ENCODE measurements around the gene MN1. TPM values are rescaled to one million over a fixed set of nuclear protein-coding genes. Genes with fewer than 3 reads are reported as not detected.

Gene MN1
- total RNA-seq = 0.47 TPM
- 1.4 TPM for polyA plus RNA-seq
- long read RNA-seq, donor 1 = 0 reads
- long read RNA-seq, donor 2, full-length matches to known transcripts = 1 of 1 reads
- long read RNA-seq, donor 2, partial matches to known transcripts = 0 of 1 reads
- long read RNA-seq, donor 2, other reads (novel, unspliced or antisense) = 0 of 1 reads
- long read RNA-seq, donor 3, full-length matches to known transcripts = 1 of 1 reads
- long read RNA-seq, donor 3, partial matches to known transcripts = 0 of 1 reads
- long read RNA-seq, donor 3, other reads (novel, unspliced or antisense) = 0 of 1 reads
- long read RNA-seq, donor 4 = 0 reads
- long read RNA-seq, donor 5, full-length matches to known transcripts = 3 of 3 reads
- long read RNA-seq, donor 5, partial matches to known transcripts = 0 of 3 reads
- long read RNA-seq, donor 5, other reads (novel, unspliced or antisense) = 0 of 3 reads
- long read RNA-seq, donor 6, full-length matches to known transcripts = 1 of 1 reads
- long read RNA-seq, donor 6, partial matches to known transcripts = 0 of 1 reads
- long read RNA-seq, donor 6, other reads (novel, unspliced or antisense) = 0 of 1 reads
- long read RNA-seq, donor 7 = 0 reads
- long read RNA-seq, donor 8 = 0 reads
- long read RNA-seq, donor 9 = 0 reads
- long read RNA-seq, donor 10, full-length matches to known transcripts = 1 of 1 reads
- long read RNA-seq, donor 10, partial matches to known transcripts = 0 of 1 reads
- long read RNA-seq, donor 10, other reads (novel, unspliced or antisense) = 0 of 1 reads

GRCh38 chr22:27801616-27802345 lies at the start of gene MN1:
Gene MN1, minus strand, starts transcription at chr22:27801756. Its CDS starts 1,213 bp downstream, at chr22:27800543.
- Histone ChIP-seq H3K27ac (ENCODE audit: low read depth in 1 of 2, low read length in 1 of 2) (peak within 1 kb of the TSS in 1 of 2 donors; percentile 3), H3K27me3 (ENCODE audit: control insufficient read depth in 2 of 2, insufficient read depth in 1 of 2, low read length in 1 of 2) (peaks cover 37 to 60% of the 10 kb centered on the region in 2 donors), H3K4me3 (ENCODE audit: low read length in 2 of 2) (peak within 1 kb of the TSS; percentile 36 to 59), H3K36me3 (ENCODE audit: control insufficient read depth in 2 of 2, insufficient read depth in 2 of 2, low read length in 1 of 2) (no peaks in the 10 kb centered on the region), H3K9me3 (ENCODE audit: control insufficient read depth in 2 of 2, insufficient read depth in 1 of 2, low read length in 1 of 2) (no peaks in the 10 kb centered on the region), H3K4me1 (ENCODE audit: control insufficient read depth in 2 of 2, insufficient read depth in 2 of 2, low read length in 2 of 2) (peaks cover 4 to 8% of the 10 kb centered on the region in 2 donors)
- under 1% methylated on average over 59 of the region's 59 CpGs for WGBS
- DNase-seq (ENCODE audit: low read depth in 6 of 9, low spot score in 9 of 9) = peak in 6 of 9 donors; percentile 14 to 65 (median 18)

GRCh38 chr22:27850000-27850521 lies 48.5 kb upstream of the MN1 start:
- peaks cover 41 to 52% of the 10 kb centered on the region in 2 donors for H3K36me3 ChIP-seq (ENCODE audit: control insufficient read depth in 2 of 2, insufficient read depth in 2 of 2, low read length in 1 of 2)
- H3K27ac ChIP-seq (ENCODE audit: low read depth in 1 of 2, low read length in 1 of 2) = peak overlapping the region in 1 of 2 donors; percentile 5
- WGBS = 80% methylated on average over 6 of the region's 6 CpGs
- no peaks in the 10 kb centered on the region for H3K4me1 ChIP-seq (ENCODE audit: control insufficient read depth in 2 of 2, insufficient read depth in 2 of 2, low read length in 2 of 2)
- no peaks in the 10 kb centered on the region for H3K9me3 ChIP-seq (ENCODE audit: control insufficient read depth in 2 of 2, insufficient read depth in 1 of 2, low read length in 1 of 2)
- no peak overlapping the region for H3K4me3 ChIP-seq (ENCODE audit: low read length in 2 of 2)
- no peaks in the 10 kb centered on the region for H3K27me3 ChIP-seq (ENCODE audit: control insufficient read depth in 2 of 2, insufficient read depth in 1 of 2, low read length in 1 of 2)
- DNase-seq (ENCODE audit: low read depth in 6 of 9, low spot score in 9 of 9) = no peak

GRCh38 chr22:27848005-27848404 lies 46.4 kb upstream of the MN1 start:
- no peaks in the 10 kb centered on the region for H3K4me1 ChIP-seq (ENCODE audit: control insufficient read depth in 2 of 2, insufficient read depth in 2 of 2, low read length in 2 of 2)
- no peak overlapping the region for H3K4me3 ChIP-seq (ENCODE audit: low read length in 2 of 2)
- no peaks in the 10 kb centered on the region for H3K9me3 ChIP-seq (ENCODE audit: control insufficient read depth in 2 of 2, insufficient read depth in 1 of 2, low read length in 1 of 2)
- H3K36me3 ChIP-seq (ENCODE audit: control insufficient read depth in 2 of 2, insufficient read depth in 2 of 2, low read length in 1 of 2) = peaks cover 31 to 45% of the 10 kb centered on the region in 2 donors
- H3K27ac ChIP-seq (ENCODE audit: low read depth in 1 of 2, low read length in 1 of 2) = no peak overlapping the region
- no peak for DNase-seq (ENCODE audit: low read depth in 6 of 9, low spot score in 9 of 9)
- H3K27me3 ChIP-seq (ENCODE audit: control insufficient read depth in 2 of 2, insufficient read depth in 1 of 2, low read length in 1 of 2) = no peaks in the 10 kb centered on the region
- 95% methylated on average over 1 of the region's 1 CpG for WGBS

- Histone ChIP-seq H3K36me3 (ENCODE audit: control insufficient read depth in 2 of 2, insufficient read depth in 2 of 2, low read length in 1 of 2) (peaks cover 24 to 38% of the 10 kb centered on the region in 2 donors), H3K4me3 (ENCODE audit: low read length in 2 of 2) (no peak overlapping the region)
- WGBS = 94% methylated on average over 9 of the region's 9 CpGs
These were observed 45.4 kb upstream of the MN1 start for GRCh38 chr22:27846910-27847309.

GRCh38 chr22:27846248-27846757 lies 44.7 kb upstream of the MN1 start:
- DNase-seq (ENCODE audit: low read depth in 6 of 9, low spot score in 9 of 9) = no peak
- Histone ChIP-seq H3K36me3 (ENCODE audit: control insufficient read depth in 2 of 2, insufficient read depth in 2 of 2, low read length in 1 of 2) (peaks cover 18 to 33% of the 10 kb centered on the region in 2 donors), H3K4me1 (ENCODE audit: control insufficient read depth in 2 of 2, insufficient read depth in 2 of 2, low read length in 2 of 2) (no peaks in the 10 kb centered on the region), H3K9me3 (ENCODE audit: control insufficient read depth in 2 of 2, insufficient read depth in 1 of 2, low read length in 1 of 2) (no peaks in the 10 kb centered on the region), H3K27ac (ENCODE audit: low read depth in 1 of 2, low read length in 1 of 2) (no peak overlapping the region), H3K4me3 (ENCODE audit: low read length in 2 of 2) (no peak overlapping the region), H3K27me3 (ENCODE audit: control insufficient read depth in 2 of 2, insufficient read depth in 1 of 2, low read length in 1 of 2) (no peaks in the 10 kb centered on the region)
- 96% methylated on average over 5 of the region's 5 CpGs for WGBS

More at GRCh38 chr22:27846910-27847309, 45.4 kb upstream of the MN1 start:
- Histone ChIP-seq H3K9me3 (ENCODE audit: control insufficient read depth in 2 of 2, insufficient read depth in 1 of 2, low read length in 1 of 2) (no peaks in the 10 kb centered on the region), H3K4me1 (ENCODE audit: control insufficient read depth in 2 of 2, insufficient read depth in 2 of 2, low read length in 2 of 2) (no peaks in the 10 kb centered on the region), H3K27me3 (ENCODE audit: control insufficient read depth in 2 of 2, insufficient read depth in 1 of 2, low read length in 1 of 2) (no peaks in the 10 kb centered on the region), H3K27ac (ENCODE audit: low read depth in 1 of 2, low read length in 1 of 2) (no peak overlapping the region)
- DNase-seq (ENCODE audit: low read depth in 6 of 9, low spot score in 9 of 9) = no peak

GRCh38 chr22:27845644-27846043 lies 44.1 kb upstream of the MN1 start:
- Histone ChIP-seq H3K9me3 (ENCODE audit: control insufficient read depth in 2 of 2, insufficient read depth in 1 of 2, low read length in 1 of 2) (no peaks in the 10 kb centered on the region), H3K4me3 (ENCODE audit: low read length in 2 of 2) (no peak overlapping the region), H3K4me1 (ENCODE audit: control insufficient read depth in 2 of 2, insufficient read depth in 2 of 2, low read length in 2 of 2) (no peaks in the 10 kb centered on the region), H3K27ac (ENCODE audit: low read depth in 1 of 2, low read length in 1 of 2) (no peak overlapping the region), H3K27me3 (ENCODE audit: control insufficient read depth in 2 of 2, insufficient read depth in 1 of 2, low read length in 1 of 2) (no peaks in the 10 kb centered on the region), H3K36me3 (ENCODE audit: control insufficient read depth in 2 of 2, insufficient read depth in 2 of 2, low read length in 1 of 2) (peaks cover 13 to 27% of the 10 kb centered on the region in 2 donors)
- WGBS = 79% methylated on average over 7 of the region's 7 CpGs
- no peak for DNase-seq (ENCODE audit: low read depth in 6 of 9, low spot score in 9 of 9)

- no peak for DNase-seq (ENCODE audit: low read depth in 6 of 9, low spot score in 9 of 9)
- H3K27ac ChIP-seq (ENCODE audit: low read depth in 1 of 2, low read length in 1 of 2) = no peak overlapping the region
- H3K36me3 ChIP-seq (ENCODE audit: control insufficient read depth in 2 of 2, insufficient read depth in 2 of 2, low read length in 1 of 2) = peaks cover 6 to 19% of the 10 kb centered on the region in 2 donors
- H3K4me3 ChIP-seq (ENCODE audit: low read length in 2 of 2) = no peak overlapping the region
- H3K4me1 ChIP-seq (ENCODE audit: control insufficient read depth in 2 of 2, insufficient read depth in 2 of 2, low read length in 2 of 2) = no peaks in the 10 kb centered on the region
- H3K27me3 ChIP-seq (ENCODE audit: control insufficient read depth in 2 of 2, insufficient read depth in 1 of 2, low read length in 1 of 2) = no peaks in the 10 kb centered on the region
- WGBS = 98% methylated on average over 20 of the region's 20 CpGs
- no peaks in the 10 kb centered on the region for H3K9me3 ChIP-seq (ENCODE audit: control insufficient read depth in 2 of 2, insufficient read depth in 1 of 2, low read length in 1 of 2)
These were observed 43.4 kb upstream of the MN1 start for GRCh38 chr22:27844656-27845591.

GRCh38 chr22:27844256-27844655 lies 42.7 kb upstream of the MN1 start:
- Histone ChIP-seq H3K27ac (ENCODE audit: low read depth in 1 of 2, low read length in 1 of 2) (no peak overlapping the region), H3K4me1 (ENCODE audit: control insufficient read depth in 2 of 2, insufficient read depth in 2 of 2, low read length in 2 of 2) (no peaks in the 10 kb centered on the region), H3K4me3 (ENCODE audit: low read length in 2 of 2) (no peak overlapping the region), H3K9me3 (ENCODE audit: control insufficient read depth in 2 of 2, insufficient read depth in 1 of 2, low read length in 1 of 2) (no peaks in the 10 kb centered on the region), H3K36me3 (ENCODE audit: control insufficient read depth in 2 of 2, insufficient read depth in 2 of 2, low read length in 1 of 2) (peaks cover 2 to 13% of the 10 kb centered on the region in 2 donors), H3K27me3 (ENCODE audit: control insufficient read depth in 2 of 2, insufficient read depth in 1 of 2, low read length in 1 of 2) (no peaks in the 10 kb centered on the region)
- no peak for DNase-seq (ENCODE audit: low read depth in 6 of 9, low spot score in 9 of 9)
- 98% methylated on average over 6 of the region's 6 CpGs for WGBS

Data from thymus (tissue), 14 donors.